ENCODE results near the gene TUBA1B.
"Not testable (repeated sequence)": the region's sequence is repeated elsewhere in the genome, so short reads cannot be mapped to it uniquely, and the experiment has no call there.

Gene TUBA1B

GRCh38 chr12:49131051-49131893 lies at the start of gene TUBA1B:
Gene TUBA1B (minus strand): TSS chr12:49131395. CDS start chr12:49131300, 95 bp downstream.
- DNase-seq (ENCODE audit: low spot score): peak; percentile 79

- DNase-seq (ENCODE audit: low spot score): no peak
Observed at GRCh38 chr12:49174218-49174617, 43.0 kb upstream of the TUBA1B start.

GRCh38 chr12:49170924-49171323 lies 39.7 kb upstream of the TUBA1B start:
- no peak for DNase-seq (ENCODE audit: low spot score)

DNA sequence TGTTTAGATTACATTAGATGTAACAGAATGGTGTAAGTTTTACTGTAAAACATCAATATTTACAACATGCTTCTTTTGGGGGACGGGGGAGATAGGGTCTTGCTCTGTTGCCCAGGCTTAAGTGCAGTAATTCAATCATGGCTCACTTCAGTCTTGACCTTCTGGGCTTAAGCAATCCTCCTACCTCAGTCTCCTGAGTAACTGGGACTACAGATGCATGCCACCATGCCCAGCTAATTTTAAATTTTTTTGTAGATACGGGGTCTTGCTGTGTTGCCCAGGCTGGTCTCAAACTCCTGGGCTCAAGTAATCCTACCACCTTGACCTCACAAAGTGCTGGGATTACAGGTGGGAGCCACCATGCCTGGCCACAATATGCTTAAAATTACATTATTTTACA lies 33.9 kb upstream of the TUBA1B start:
- no peak for DNase-seq (ENCODE audit: low spot score)

DNA sequence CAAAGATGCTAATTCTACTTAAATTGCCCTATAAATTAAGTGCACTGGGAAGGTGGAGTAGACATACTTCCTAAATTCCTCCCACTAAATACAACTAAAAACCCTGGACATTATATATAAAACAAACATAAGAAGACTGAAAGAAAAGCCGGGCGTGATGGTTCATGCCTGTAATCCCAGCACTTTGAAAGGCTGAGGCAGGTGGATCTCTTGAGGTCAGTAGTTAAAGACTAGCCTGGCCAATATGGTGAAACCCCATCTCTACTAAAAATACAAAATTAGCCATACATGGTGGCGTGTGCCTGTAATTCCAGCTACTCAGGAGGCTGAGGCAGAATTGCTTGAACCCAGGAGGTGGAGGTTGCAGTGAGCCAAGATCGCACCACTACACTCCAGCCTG lies 30.7 kb upstream of the TUBA1B start:
- DNase-seq (ENCODE audit: low spot score): not testable (repeated sequence)

- DNase-seq (ENCODE audit: low spot score): no peak
Observed at GRCh38 chr12:49161092-49161795, 30.0 kb upstream of the TUBA1B start.

GRCh38 chr12:49160399-49160798 lies 29.2 kb upstream of the TUBA1B start:
- DNase-seq (ENCODE audit: low spot score): no peak

DNA sequence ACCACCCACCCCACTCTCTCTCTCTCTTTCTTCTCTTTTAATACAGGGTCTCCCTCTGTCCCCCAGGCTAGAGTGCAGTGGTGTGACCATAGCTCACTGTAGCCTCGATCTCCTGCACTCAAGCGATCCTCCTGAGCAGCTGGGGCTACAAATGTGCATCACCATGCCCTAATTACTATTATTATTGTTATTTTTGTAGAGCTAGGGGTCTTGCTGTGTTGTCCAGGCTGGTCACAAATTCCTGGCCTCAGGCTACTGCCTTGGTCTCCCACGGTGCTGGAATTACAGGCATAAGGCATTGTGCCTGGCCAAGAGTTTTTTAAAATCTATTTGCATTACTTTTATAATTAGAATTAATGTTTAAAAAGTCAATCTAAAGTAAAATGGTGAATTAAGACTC lies 23.0 kb upstream of the TUBA1B start:
- no peak for DNase-seq (ENCODE audit: low spot score)

DNA sequence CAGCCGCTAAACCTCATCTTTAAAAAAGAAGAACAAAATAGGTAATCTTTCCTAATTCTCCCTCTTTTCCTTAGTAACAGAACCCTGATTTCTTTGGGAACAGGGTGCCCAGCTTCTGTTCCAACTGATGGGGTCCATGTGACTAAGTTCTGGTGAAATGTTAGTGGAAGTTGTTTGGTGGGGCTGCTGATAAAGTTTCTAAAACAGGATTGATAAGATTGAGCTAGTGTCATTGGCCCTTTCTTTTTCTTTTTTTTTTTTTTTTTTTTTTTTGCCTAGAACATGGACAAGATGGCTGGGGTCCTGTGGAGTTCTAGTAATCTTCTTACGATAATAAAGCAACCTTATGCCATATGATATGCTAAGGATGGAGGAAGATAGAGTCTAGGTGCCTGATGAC lies 16.2 kb upstream of the TUBA1B start:
- no peak for DNase-seq (ENCODE audit: low spot score)

- DNase-seq (ENCODE audit: low spot score): no peak
Observed at GRCh38 chr12:49146406-49146805, 15.2 kb upstream of the TUBA1B start.

- DNase-seq (ENCODE audit: low spot score): no peak
Observed at GRCh38 chr12:49144384-49144783, 13.2 kb upstream of the TUBA1B start.

DNA sequence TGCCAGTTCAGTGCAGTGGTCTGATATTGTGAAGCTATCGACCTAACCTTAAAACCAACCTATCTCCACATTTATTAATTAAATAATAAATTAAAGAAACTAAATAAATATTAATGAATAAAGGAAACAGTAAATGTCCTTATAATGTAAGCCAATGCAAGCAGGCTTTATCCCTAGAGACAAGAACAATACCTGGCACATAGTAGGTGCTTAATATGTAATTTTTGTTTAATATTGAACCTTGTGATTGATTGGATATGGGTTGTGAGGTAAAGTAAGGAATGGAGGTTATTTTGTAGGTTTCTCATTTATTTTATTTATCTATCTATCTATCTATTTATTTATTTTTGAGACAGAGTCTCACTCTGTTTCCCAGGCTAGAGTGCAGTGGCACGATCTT lies 7.8 kb upstream of the TUBA1B start:
- no peak for DNase-seq (ENCODE audit: low spot score)

GRCh38 chr12:49138587-49138986 lies 7.4 kb upstream of the TUBA1B start:
- DNase-seq (ENCODE audit: low spot score): no peak

- no peak for DNase-seq (ENCODE audit: low spot score)
Observed at GRCh38 chr12:49137476-49137875, 6.3 kb upstream of the TUBA1B start.

DNA sequence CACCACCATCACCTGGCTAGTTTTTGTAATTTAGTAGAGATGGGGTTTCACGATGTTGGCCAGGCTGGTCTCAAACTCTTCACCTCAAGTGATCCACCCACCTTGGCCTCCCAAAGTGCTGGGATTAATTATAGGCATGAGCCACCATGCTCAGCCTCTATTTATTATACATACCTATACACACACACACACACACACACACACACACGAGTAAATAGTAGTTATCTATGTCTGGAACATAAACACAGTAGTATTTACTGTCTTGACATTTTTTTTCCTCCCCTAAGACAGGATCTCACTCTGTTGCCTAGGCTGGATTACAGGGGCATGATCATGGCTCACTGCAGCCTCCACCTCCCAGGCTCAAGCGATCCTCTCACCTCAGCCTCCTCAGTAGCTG lies 5.8 kb upstream of the TUBA1B start:
- not testable (repeated sequence) for DNase-seq (ENCODE audit: low spot score)

DNA sequence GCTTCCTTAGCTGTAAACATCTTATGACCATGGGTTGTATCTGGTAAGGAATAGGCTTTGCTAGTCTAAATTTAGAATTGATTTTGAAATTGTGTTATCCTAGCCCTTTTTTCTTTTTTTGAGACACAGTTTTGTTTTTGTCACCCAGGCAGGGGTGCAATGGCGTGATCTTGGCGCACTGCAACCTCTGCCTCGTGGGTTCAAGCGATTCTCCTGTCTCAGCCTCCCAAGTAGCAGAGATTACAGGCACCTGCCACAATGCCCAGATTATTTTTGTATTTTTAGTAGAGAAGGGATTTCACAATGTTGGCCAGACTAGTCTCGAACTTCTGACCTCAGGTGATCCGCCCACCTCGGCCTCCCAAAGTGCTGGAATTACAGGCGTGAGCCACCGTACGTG lies 2.4 kb upstream of the TUBA1B start:
- no peak for DNase-seq (ENCODE audit: low spot score)

DNA sequence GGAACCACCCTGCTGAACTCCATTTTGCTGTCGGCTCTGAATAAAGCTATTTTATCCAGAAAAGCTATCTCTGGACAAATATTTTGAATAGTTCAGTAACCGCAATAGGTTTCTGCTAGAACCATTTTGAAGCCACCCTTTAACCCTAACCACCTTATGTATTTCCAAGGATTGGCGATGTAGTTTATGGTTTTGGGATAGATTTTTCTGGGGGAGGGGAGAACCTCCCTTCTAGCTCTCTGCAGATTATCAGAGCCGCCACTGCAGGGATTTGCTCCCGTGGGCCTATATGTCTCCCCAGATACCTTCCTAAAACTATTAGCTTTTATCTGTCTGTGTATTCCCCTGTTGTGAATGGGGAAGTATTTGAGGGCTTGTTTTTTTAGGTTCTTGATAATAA lies 1.8 kb upstream of the TUBA1B start:
- DNase-seq (ENCODE audit: low spot score): no peak

DNA sequence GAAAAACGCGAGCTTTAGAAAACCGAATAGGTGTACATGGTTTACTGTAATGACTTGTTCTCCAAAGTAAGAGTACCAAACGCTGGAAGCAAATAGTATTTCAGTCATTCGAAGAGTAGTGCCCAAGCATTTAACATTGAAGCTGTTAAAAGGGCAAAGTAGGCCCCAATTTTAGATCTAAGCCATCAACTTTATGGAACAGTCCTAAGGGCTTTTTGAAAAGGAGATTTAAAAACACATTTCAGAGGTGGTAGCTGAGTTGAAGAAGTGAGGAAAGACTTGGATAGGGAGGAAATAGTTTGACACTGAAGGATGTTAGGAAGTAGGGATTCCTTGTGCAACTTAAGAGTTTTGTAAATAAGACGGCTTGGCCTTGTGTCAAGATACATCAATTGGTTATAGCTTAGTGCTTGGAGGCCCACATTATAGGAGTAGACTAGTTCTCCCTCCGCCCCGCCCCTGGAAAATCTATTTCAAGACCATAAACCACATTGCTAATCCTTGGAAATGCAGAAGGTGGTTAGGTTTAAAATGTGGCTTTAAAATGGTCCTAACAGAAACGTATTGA lies 783 bp upstream of the TUBA1B start:
- DNase-seq (ENCODE audit: low spot score): no peak

GRCh38 chr12:49130151-49131050 lies 794 bp downstream of the TUBA1B start:
- peak; percentile 82 for DNase-seq (ENCODE audit: low spot score)

- DNase-seq (ENCODE audit: low spot score): no peak
Observed at GRCh38 chr12:49129332-49130150, 1.7 kb downstream of the TUBA1B start.

DNA sequence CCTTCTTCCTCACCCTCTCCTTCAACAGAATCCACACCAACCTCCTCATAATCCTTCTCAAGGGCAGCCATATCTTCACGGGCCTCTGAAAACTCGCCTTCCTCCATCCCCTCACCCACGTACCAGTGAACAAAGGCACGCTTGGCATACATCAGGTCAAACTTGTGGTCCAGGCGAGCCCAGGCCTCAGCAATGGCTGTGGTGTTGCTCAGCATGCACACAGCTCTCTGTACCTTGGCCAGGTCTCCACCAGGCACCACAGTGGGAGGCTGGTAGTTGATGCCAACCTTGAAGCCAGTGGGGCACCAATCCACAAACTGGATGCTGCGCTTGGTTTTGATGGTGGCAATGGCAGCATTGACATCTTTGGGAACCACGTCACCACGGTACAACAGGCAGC lies 3.2 kb downstream of the TUBA1B start:
- DNase-seq (ENCODE audit: low spot score): not testable (repeated sequence)

All from HuH-7.5 (cell line).